ENCODE data around the gene PDZD7.

PDZD7 gene

DNA sequence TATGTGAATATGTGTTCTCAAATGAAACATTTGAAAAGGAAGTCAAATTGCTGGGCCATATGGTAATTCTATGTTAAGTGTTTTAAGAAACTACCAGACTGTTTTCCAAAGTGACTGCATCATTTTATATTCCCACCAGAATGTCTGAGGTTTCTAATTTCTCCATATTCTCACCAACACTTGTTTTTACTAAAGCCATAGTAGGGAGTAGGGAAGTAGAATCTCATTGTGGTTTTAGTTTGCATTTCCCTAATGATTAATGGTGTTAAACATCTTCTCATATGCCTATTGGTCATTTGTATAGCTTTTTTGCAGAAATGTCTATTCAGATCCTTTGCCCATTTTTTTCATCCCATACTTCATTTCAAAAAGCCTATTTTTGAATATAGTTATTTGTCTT is 70.7 kb downstream of the PDZD7 start:
- peak; percentile 54 to 58 for DNase-seq
